GM12892 (cell line): ENCODE data around the gene GPR89B.
"Not testable (repeated sequence)": the region's sequence is repeated elsewhere in the genome, so short reads cannot be mapped to it uniquely, and the experiment has no call there.

Experiments
- DNase-seq: peaks from one replicate; pipeline ENCODE4 v3.0.0; 2011; ENCODE audit not compliant: insufficient read length
- FAIRE-seq: peaks from 2 replicates; lab custom pipeline; 2011; peaks lifted over from hg19 to GRCh38; lab: Jason Lieb, UNC
- POLR2A ChIP-seq: IDR thresholded peaks from 2 replicates; pipeline ENCODE4 v1.6.1; 2011; ENCODE audit warnings: low read depth, low read length, control low read depth
- POLR2AphosphoS5 ChIP-seq: IDR thresholded peaks from 2 replicates; pipeline ENCODE4 v1.6.1; 2011; ENCODE audit warnings: low read depth, low read length, control low read depth
- TAF1 ChIP-seq: IDR thresholded peaks from 2 replicates; pipeline ENCODE4 v1.6.1; 2011; ENCODE audit warnings: low read depth, mild to moderate bottlenecking, control low read depth, low read length, borderline replicate concordance

Gene GPR89B

DNA sequence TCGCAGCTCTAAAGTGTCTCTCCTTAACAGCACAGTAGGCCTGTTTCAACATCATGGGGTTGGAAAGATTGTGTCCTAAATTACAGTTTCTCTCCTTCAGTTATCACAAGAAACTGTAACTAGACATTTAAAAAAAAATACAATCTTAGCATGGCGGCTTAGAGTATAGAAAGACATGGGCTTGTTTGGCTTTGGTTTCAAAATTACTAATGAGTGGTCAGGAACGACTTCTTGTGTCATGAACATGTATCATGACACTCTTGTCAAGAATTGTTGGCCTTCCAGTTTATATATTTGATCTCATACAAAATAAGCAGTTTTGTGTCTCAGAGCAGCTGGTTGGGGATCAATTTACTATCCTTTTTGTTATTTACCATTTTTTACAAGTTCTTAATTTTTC is 23.5 kb upstream of the GPR89B start:
- FAIRE-seq = no peak
- DNase-seq = no peak

DNA sequence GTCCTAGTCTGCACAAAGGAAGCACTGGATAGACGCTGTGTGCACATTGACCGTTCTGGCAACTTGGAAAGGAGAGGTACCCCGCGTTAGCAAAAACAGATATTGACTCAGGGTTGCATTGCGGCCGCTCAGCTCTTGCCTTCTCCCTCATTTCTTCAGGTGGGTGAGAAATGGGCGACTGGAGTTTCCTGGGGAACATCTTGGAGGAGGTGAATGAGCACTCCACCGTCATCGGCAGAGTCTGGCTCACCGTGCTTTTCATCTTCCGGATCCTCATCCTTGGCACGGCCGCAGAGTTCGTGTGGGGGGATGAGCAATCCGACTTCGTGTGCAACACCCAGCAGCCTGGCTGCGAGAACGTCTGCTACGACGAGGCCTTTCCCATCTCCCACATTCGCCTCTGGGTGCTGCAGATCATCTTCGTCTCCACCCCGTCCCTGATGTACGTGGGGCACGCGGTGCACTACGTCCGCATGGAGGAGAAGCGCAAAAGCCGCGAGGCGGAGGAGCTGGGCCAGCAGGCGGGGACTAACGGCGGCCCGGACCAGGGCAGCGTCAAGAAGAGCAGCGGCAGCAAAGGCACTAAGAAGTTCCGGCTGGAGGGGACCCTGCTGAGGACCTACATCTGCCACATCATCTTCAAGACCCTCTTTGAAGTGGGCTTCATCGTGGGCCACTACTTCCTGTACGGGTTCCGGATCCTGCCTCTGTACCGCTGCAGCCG is 20.3 kb upstream of the GPR89B start:
- TF ChIP-seq POLR2A = no peak
- no peak for TF ChIP-seq TAF1
- TF ChIP-seq POLR2AphosphoS5 = no peak
- FAIRE-seq (no peak), DNase-seq (no peak)

More for the DNA sequence above, 23.5 kb upstream of the GPR89B start:
- TF ChIP-seq POLR2A (no peak), TAF1 (no peak), POLR2AphosphoS5 (no peak)

GRCh38 chr1:147912553-147912952 is 15.7 kb upstream of the GPR89B start:
- FAIRE-seq (no peak), DNase-seq (no peak)
- TF ChIP-seq TAF1 (no peak), POLR2A (no peak), POLR2AphosphoS5 (no peak)

- DNase-seq = no peak
- no peak for FAIRE-seq
- no peak for TF ChIP-seq POLR2A
- no peak for TF ChIP-seq POLR2AphosphoS5
- no peak for TF ChIP-seq TAF1
Observed at GRCh38 chr1:147913362-147913942, 14.8 kb upstream of the GPR89B start.

DNA sequence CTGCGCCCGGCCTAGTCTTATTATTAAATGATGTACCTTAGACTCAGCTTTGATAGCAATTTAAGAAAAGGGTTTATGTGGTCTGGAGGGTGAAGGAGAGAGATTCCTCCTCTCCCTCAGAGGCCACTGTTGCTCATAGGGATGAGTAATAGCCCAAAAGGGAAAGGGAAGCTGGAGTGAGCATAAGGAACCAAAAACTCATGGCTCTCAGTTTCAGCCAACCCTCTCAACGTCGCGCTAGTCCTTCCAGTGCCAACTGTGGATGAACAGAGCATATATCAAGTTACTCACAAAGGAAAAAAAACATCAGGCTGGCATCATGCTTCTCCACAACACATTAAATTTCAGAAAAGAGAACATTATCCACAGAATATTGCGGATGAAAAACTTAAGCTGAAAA is 8.3 kb upstream of the GPR89B start:
- no peak for DNase-seq
- TF ChIP-seq POLR2A (no peak), POLR2AphosphoS5 (no peak), TAF1 (no peak)
- FAIRE-seq = no peak

DNA sequence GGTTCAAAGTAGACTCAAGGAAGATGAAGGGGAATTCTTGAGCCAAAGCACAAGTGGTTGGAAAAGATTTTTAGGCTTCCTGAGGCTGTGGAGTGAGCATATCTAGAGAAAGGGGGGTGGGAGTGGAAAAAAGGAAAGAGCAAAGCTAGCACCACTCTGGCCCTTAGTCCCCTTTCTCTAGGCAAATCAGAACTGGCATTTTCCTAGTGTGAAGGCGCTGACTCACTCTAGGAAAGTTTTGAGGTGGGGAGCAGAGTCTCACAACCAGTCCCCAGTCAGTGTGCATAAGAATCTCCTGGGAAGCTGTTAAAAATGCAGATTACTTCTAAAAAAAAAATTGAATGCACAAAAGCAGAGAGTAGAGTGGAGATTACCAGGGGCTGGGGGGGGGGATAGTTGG is 3.4 kb upstream of the GPR89B start:
- DNase-seq = no peak
- TF ChIP-seq TAF1 (no peak), POLR2AphosphoS5 (no peak)
- no peak for FAIRE-seq

GRCh38 chr1:147927215-147927614 is 1.0 kb upstream of the GPR89B start:
- FAIRE-seq = not testable (repeated sequence)

DNA sequence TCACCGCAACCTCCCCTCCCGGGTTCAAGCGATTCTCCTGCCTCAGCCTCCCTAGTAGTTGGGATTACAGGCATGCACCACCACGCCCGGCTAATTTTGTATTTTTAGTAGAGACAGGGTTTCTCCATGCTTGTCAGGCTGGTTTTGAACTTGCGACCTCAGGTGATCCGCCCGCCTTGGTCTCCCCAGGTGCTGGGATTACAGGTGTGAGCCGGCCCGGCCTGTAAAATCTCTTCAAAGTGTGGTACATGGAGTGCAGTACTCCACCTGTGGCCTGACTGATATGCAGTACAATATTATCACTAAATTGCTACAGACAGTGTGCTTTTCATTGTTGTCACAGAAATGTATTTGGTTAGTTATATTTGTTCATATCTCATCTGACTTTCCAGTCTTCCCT is 531 bp upstream of the GPR89B start:
- DNase-seq, FAIRE-seq: not testable (repeated sequence)

More at GRCh38 chr1:147927215-147927614, 1.0 kb upstream of the GPR89B start:
- not testable (repeated sequence) for DNase-seq

DNA sequence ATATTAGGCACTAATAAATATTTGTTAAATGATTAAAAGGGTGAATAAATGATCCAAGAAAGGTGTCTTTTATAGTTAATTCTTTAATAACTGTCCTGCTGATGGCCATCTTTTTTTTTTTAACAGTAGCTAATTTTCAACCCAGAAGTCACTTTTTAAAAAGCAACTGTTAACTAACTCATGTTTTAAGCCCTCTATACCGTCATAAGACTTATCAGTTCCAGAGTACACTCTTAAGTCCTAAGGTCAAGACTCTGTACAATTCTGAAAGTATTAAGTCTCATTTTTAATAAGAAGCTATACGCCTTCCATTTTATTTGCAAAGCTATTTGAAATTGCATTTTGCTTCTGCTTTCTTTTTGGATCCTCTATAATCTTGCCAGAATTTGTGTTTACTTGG is 2.9 kb downstream of the GPR89B start:
- DNase-seq = not testable (repeated sequence)

DNA sequence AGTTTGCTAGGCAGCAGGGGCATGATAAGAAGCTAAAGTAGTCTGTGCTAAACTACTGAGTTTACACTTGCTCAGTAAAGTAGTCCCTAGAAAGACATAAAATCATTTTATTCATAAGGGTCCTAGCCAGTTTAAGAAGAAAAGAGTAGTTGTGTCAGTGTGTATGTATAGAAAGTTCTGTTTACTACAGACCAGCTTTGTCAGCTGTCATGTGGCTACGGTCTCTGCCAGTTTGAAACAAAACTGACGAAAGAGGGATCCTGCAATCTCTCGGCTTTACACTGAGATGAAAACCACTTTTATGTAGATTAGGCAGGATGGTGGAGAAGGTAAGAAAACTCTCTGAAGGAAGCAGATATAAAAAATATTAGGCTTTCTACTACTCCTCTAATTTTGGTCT is 7.1 kb downstream of the GPR89B start:
- not testable (repeated sequence) for FAIRE-seq

More for the DNA sequence above, 2.9 kb downstream of the GPR89B start:
- not testable (repeated sequence) for FAIRE-seq

DNA sequence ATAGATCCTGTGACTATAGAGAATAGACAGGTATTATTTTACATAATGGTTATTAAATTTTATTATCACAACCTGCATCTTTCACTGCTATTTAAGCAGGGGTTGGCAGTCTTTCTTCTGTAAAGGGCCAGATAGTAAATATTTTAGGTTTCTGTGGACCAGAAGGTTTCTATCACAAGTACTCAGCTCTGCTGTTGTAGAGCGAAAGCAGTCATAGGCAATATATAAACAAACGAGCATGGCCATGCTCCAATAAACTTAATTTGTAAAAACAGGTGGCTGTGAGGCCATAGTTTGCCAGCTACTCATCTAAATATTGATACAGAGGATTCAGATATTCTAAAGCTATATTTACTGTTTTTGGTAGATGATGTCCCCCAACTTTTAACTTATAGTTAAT is 12.2 kb downstream of the GPR89B start:
- FAIRE-seq, DNase-seq: not testable (repeated sequence)

More for the DNA sequence above, 7.1 kb downstream of the GPR89B start:
- not testable (repeated sequence) for DNase-seq

DNA sequence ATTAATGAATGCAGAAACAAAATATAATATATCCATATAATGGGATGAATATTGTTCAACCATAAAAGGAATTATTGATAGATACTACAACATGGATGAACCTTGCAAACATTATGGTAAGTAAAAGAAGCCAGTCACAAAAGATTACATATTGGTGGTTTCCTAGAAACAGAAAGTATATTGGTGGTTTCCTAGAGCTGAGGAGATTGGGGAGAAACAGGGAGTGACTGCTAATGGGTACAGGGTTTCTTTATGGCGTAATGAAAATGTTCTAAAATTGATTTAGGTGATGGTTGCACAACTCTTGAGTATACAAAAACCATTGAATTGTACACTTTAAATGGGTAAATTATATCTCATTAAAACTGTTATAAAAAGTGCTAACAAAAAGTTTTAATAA is 14.3 kb downstream of the GPR89B start:
- peak; percentile 61 for FAIRE-seq
- not testable (repeated sequence) for DNase-seq

DNA sequence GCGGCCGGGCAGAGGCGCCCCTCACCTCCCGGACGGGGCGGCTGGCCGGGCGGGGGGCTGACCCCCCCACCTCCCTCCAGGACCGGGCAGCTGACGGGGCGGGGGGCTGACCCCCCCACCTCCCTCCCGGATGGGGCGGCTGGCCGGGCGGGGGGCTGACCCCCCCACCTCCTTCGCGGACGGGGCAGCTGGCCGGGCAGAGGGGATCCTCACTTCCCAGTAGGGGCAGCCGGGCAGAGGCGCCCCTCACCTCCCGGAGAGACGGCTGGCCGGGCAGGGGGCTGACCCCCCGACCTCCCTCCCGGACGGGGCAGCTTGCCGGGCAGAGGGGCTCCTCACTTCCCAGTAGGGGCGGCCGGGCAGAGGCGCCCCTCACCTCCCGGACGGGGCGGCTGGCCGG is 21.3 kb downstream of the GPR89B start:
- FAIRE-seq, DNase-seq: not testable (repeated sequence)

DNA sequence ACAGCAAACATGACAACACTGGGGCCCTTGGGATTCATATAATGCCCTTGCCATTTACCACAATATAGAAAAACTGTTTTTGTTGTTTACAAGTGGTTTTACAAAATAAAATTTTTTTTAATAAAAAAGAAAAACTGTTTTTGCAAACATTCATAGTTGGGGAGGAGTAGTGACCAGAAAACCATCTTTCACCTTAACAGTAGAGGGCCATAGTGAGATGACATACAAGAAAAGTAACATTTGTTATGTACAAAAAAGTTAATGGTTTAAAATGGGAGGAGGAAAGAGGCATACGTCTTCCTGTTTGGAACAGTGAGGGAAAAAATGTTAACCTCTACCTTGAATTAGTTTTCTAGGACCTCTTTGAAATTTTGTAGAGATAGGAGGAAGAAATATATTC is 30.7 kb downstream of the GPR89B start:
- not testable (repeated sequence) for DNase-seq, FAIRE-seq

GRCh38 chr1:147959680-147960079 is 31.5 kb downstream of the GPR89B start:
- not testable (repeated sequence) for FAIRE-seq

DNA sequence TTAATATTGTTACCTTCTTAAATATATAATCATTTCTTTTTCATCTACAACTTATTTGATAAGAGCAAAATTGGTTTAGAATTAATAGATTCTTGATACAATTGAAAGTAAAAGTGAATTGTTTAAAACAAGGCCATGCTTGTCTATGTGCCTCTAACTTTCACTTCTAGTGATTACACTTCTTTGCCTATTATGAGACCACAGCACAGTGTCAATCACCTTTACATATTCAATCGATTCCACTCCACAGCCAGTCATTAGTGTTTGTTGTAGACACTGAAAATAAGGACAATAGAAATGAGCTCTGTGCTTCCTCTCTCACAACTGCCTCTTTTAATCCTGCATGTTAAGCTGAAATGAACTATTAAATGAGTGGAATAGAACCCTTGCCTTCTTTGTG is 36.4 kb downstream of the GPR89B start:
- not testable (repeated sequence) for DNase-seq, FAIRE-seq

More at GRCh38 chr1:147959680-147960079, 31.5 kb downstream of the GPR89B start:
- DNase-seq = not testable (repeated sequence)

GRCh38 chr1:147966657-147967056 is 38.4 kb downstream of the GPR89B start:
- not testable (repeated sequence) for DNase-seq, FAIRE-seq

DNA sequence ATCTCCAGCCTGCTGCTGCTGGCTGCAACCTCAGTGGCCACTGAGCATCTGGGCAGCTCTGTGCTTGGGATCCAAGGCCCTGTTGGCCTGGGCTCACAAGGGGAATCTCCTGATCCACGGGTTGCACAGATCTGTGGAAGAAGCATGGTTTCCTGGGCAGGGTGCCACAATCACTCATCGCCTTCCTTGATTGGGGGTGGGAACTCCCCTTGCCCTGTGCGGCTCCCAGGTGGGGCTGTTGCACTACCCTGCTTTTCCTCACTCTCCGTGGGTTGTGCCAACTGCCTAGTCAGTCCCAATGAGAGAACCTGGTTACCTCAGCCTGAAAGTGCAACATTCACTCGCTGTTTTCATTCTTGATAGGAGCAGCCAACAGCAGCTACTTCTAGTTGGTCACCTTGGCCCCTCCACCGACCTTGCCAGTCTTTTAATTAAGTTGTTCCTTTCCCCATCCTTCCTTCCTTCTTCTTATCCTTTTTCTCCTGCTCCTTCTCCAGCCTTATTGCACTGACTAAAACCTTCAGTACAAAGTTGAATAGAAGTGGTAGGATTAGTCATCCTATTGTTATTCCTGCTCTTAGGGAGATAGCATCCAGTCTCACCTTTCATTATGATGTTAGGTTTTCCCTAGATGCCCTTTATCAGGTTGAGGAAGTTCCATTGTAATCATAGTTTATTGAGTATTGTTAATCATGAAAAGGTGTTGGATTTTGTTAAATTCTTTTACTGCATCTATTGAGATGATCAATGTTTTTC is 50.9 kb downstream of the GPR89B start:
- not testable (repeated sequence) for DNase-seq, FAIRE-seq
